Measurements from ENCODE around the gene GIMAP8.
"Not testable (repeated sequence)": the region's sequence is repeated elsewhere in the genome, so short reads cannot be mapped to it uniquely, and the experiment has no call there.

The GIMAP8 gene

GRCh38 chr7:150453892-150454291 lies 3.5 kb downstream of the GIMAP8 start:
- no peak for DNase-seq
- in situ Hi-C loops (cut with MboI; ENCODE audit: low pct_unique_long_range_greater_than_20kb, low sequenced_read_pairs): no loop called here

- in situ Hi-C loops (cut with MboI; ENCODE audit: low pct_unique_long_range_greater_than_20kb, low sequenced_read_pairs): not testable (repeated sequence)
Observed at GRCh38 chr7:150457064-150457463, 6.6 kb downstream of the GIMAP8 start.

GRCh38 chr7:150458235-150458634 lies 7.8 kb downstream of the GIMAP8 start:
- DNase-seq: no peak
- in situ Hi-C loops (cut with MboI; ENCODE audit: low pct_unique_long_range_greater_than_20kb, low sequenced_read_pairs): no loop called here

More at GRCh38 chr7:150457064-150457463, 6.6 kb downstream of the GIMAP8 start:
- not testable (repeated sequence) for DNase-seq

GRCh38 chr7:150458756-150459155 lies 8.3 kb downstream of the GIMAP8 start:
- in situ Hi-C loops (cut with MboI; ENCODE audit: low pct_unique_long_range_greater_than_20kb, low sequenced_read_pairs): no loop called here
- no peak for DNase-seq

- no peak for DNase-seq
- in situ Hi-C loops (cut with MboI; ENCODE audit: low pct_unique_long_range_greater_than_20kb, low sequenced_read_pairs): no loop called here
Observed at GRCh38 chr7:150461520-150461919, 11.1 kb downstream of the GIMAP8 start.

GRCh38 chr7:150462413-150462812 lies 12.0 kb downstream of the GIMAP8 start:
- in situ Hi-C loops (cut with MboI; ENCODE audit: low pct_unique_long_range_greater_than_20kb, low sequenced_read_pairs): no loop called here
- DNase-seq: no peak

- in situ Hi-C loops (cut with MboI; ENCODE audit: low pct_unique_long_range_greater_than_20kb, low sequenced_read_pairs): no loop called here
- no peak for DNase-seq
Observed at GRCh38 chr7:150463461-150463860, 13.0 kb downstream of the GIMAP8 start.

- DNase-seq: no peak
- in situ Hi-C loops (cut with MboI; ENCODE audit: low pct_unique_long_range_greater_than_20kb, low sequenced_read_pairs): no loop called here
Observed at GRCh38 chr7:150464962-150465361, 14.5 kb downstream of the GIMAP8 start.

GRCh38 chr7:150465414-150465813 lies 15.0 kb downstream of the GIMAP8 start:
- in situ Hi-C loops (cut with MboI; ENCODE audit: low pct_unique_long_range_greater_than_20kb, low sequenced_read_pairs): no loop called here
- no peak for DNase-seq

GRCh38 chr7:150466477-150466876 lies 16.0 kb downstream of the GIMAP8 start:
- in situ Hi-C loops (cut with MboI; ENCODE audit: low pct_unique_long_range_greater_than_20kb, low sequenced_read_pairs): no loop called here
- DNase-seq: no peak

GRCh38 chr7:150468241-150468640 lies 17.8 kb downstream of the GIMAP8 start:
- in situ Hi-C loops (cut with MboI; ENCODE audit: low pct_unique_long_range_greater_than_20kb, low sequenced_read_pairs): no loop called here
- DNase-seq: no peak

- DNase-seq: no peak
- in situ Hi-C loops (cut with MboI; ENCODE audit: low pct_unique_long_range_greater_than_20kb, low sequenced_read_pairs): no loop called here
Observed at GRCh38 chr7:150471886-150472285, 21.5 kb downstream of the GIMAP8 start.

GRCh38 chr7:150473902-150474301 lies 23.5 kb downstream of the GIMAP8 start:
- DNase-seq: no peak

GRCh38 chr7:150476285-150476684 lies 25.9 kb downstream of the GIMAP8 start:
- DNase-seq: no peak
- in situ Hi-C loops (cut with MboI; ENCODE audit: low pct_unique_long_range_greater_than_20kb, low sequenced_read_pairs): no loop called here

More at GRCh38 chr7:150473902-150474301, 23.5 kb downstream of the GIMAP8 start:
- in situ Hi-C loops (cut with MboI; ENCODE audit: low pct_unique_long_range_greater_than_20kb, low sequenced_read_pairs): no loop called here

- no peak for DNase-seq
- in situ Hi-C loops (cut with MboI; ENCODE audit: low pct_unique_long_range_greater_than_20kb, low sequenced_read_pairs): no loop called here
Observed at GRCh38 chr7:150476819-150477631, 26.6 kb downstream of the GIMAP8 start.

- in situ Hi-C loops (cut with MboI; ENCODE audit: low pct_unique_long_range_greater_than_20kb, low sequenced_read_pairs): no loop called here
- no peak for DNase-seq
Observed at GRCh38 chr7:150479023-150479716, 28.7 kb downstream of the GIMAP8 start.

- DNase-seq: no peak
- in situ Hi-C loops (cut with MboI; ENCODE audit: low pct_unique_long_range_greater_than_20kb, low sequenced_read_pairs): no loop called here
Observed at GRCh38 chr7:150481186-150481920, 30.9 kb downstream of the GIMAP8 start.

GRCh38 chr7:150481922-150482321 lies 31.5 kb downstream of the GIMAP8 start:
- in situ Hi-C loops (cut with MboI; ENCODE audit: low pct_unique_long_range_greater_than_20kb, low sequenced_read_pairs): no loop called here
- no peak for DNase-seq

GRCh38 chr7:150483514-150483913 lies 33.1 kb downstream of the GIMAP8 start:
- in situ Hi-C loops (cut with MboI; ENCODE audit: low pct_unique_long_range_greater_than_20kb, low sequenced_read_pairs): not testable (repeated sequence)

GRCh38 chr7:150484071-150484470 lies 33.6 kb downstream of the GIMAP8 start:
- DNase-seq: peak; percentile 14
- in situ Hi-C loops (cut with MboI; ENCODE audit: low pct_unique_long_range_greater_than_20kb, low sequenced_read_pairs): not testable (repeated sequence)

More at GRCh38 chr7:150483514-150483913, 33.1 kb downstream of the GIMAP8 start:
- peak; percentile 67 for DNase-seq
